ENCODE data around the gene CMIP.

GRCh38 chr16:81606039-81606438 is 161.4 kb downstream of the CMIP start:
- no peak for TF ChIP-seq CTCF (conservative IDR thresholded peaks at IDR 0.05; ENCODE audit: low read depth, low read length)
- no peak for TF ChIP-seq EZH2phosphoT487 (IDR thresholded peaks at IDR 0.05; ENCODE audit: borderline replicate concordance, low read length)
